ENCODE data around the gene GRID1.

DNA sequence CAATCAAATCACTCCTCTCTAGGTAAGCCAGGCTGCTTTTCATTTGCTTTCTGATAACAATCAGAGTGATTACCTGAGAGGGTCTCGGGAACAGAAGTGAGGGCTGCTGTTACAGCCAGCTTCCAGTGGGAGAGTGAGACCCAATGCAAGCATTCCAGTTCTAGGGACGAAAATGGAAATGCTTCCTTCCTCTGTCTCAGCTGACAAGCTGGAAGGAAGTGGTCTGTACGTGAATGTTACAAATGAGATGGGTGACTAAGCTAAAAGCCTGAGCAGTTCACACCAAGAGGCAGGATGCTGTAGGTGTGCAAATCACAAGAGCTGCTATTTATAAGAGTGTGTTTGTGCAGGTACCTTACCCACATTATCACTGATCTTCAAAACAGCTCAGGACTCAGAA, 772.4 kb downstream of the GRID1 start:
- no peak for TF ChIP-seq MEF2A (IDR thresholded peaks at IDR 0.05; ENCODE audit: borderline replicate concordance, low read depth)
- TF ChIP-seq, protein P1, sequence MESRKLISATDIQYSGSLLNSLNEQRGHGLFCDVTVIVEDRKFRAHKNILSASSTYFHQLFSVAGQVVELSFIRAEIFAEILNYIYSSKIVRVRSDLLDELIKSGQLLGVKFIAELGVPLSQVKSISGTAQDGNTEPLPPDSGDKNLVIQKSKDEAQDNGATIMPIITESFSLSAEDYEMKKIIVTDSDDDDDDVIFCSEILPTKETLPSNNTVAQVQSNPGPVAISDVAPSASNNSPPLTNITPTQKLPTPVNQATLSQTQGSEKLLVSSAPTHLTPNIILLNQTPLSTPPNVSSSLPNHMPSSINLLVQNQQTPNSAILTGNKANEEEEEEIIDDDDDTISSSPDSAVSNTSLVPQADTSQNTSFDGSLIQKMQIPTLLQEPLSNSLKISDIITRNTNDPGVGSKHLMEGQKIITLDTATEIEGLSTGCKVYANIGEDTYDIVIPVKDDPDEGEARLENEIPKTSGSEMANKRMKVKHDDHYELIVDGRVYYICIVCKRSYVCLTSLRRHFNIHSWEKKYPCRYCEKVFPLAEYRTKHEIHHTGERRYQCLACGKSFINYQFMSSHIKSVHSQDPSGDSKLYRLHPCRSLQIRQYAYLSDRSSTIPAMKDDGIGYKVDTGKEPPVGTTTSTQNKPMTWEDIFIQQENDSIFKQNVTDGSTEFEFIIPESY (IDR thresholded peaks at IDR 0.05; ENCODE audit: borderline replicate concordance, low read depth), result no peak
- no peak for TF ChIP-seq EZH2phosphoT487 (IDR thresholded peaks at IDR 0.05; ENCODE audit: borderline replicate concordance, low read depth)
- TF ChIP-seq CTCF (IDR thresholded peaks at IDR 0.05), result no peak
